ENCODE results near the gene ERO1B.

DNA sequence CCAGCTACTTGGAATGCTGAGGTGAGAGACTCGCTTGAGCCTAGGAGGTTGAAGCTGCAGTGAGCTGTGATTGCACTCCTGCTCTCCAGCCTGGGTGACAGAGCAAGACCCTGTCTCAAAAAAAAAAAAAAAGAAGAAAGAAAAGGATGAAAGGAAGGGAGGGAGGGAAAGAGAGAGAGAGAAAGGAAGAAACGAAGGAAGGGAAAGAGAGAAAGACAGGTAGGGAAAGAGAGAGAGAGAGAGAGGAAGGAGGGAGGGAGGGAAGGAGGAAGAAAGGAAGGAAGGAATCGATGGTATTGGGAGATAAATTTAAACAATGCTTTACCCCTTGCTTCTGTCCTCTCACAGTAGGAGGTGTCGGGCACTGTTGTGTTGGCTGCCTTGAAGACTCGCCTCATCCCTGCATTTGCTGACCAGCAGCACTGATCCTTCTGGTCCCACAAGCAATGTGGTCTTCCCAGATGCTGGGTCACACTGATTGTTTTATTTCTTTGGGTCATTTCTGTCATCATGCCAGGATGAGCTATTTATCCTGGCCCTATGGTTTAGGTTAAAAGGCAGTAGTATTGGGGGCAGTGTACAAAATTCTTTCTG is 108.5 kb downstream of the ERO1B start:
- TF ChIP-seq POLR2AphosphoS5 (IDR thresholded peaks at IDR 0.05; ENCODE audit: low read depth) = no peak
- no peak for TF ChIP-seq REST (IDR thresholded peaks at IDR 0.05; ENCODE audit: insufficient replicate concordance, low read depth)
